ENCODE data around the gene TLR6.

TLR6 gene

GRCh38 chr4:38861791-38862190 is 5.2 kb upstream of the TLR6 start:
- H3K9ac ChIP-seq (ENCODE audit: low read depth, low read length): no peak overlapping the region
- H3K9me3 ChIP-seq (ENCODE audit: control insufficient read depth, insufficient read depth, low read length): no peaks in the 10 kb centered on the region
- H3K36me3 ChIP-seq (ENCODE audit: control insufficient read depth, insufficient read depth, low read length): no peaks in the 10 kb centered on the region
- H3K4me1 ChIP-seq (ENCODE audit: control insufficient read depth, insufficient read depth, low read length): peaks cover 2% of the 10 kb centered on the region
- H3K4me3 ChIP-seq (ENCODE audit: low read depth, low read length): no peak overlapping the region
- H3K27me3 ChIP-seq (ENCODE audit: control insufficient read depth, insufficient read depth, low read length): no peaks in the 10 kb centered on the region

- H3K9me3 ChIP-seq (ENCODE audit: control insufficient read depth, insufficient read depth, low read length): no peaks in the 10 kb centered on the region
- H3K36me3 ChIP-seq (ENCODE audit: control insufficient read depth, insufficient read depth, low read length): no peaks in the 10 kb centered on the region
- H3K27me3 ChIP-seq (ENCODE audit: control insufficient read depth, insufficient read depth, low read length): no peaks in the 10 kb centered on the region
- no peak overlapping the region for H3K4me3 ChIP-seq (ENCODE audit: low read depth, low read length)
- no peak overlapping the region for H3K9ac ChIP-seq (ENCODE audit: low read depth, low read length)
- H3K4me1 ChIP-seq (ENCODE audit: control insufficient read depth, insufficient read depth, low read length): peaks cover 5% of the 10 kb centered on the region
Measured at GRCh38 chr4:38860788-38861424, 4.3 kb upstream of the TLR6 start.

GRCh38 chr4:38859501-38859900 is 2.9 kb upstream of the TLR6 start:
- no peaks in the 10 kb centered on the region for H3K9me3 ChIP-seq (ENCODE audit: control insufficient read depth, insufficient read depth, low read length)
- no peaks in the 10 kb centered on the region for H3K36me3 ChIP-seq (ENCODE audit: control insufficient read depth, insufficient read depth, low read length)
- H3K4me3 ChIP-seq (ENCODE audit: low read depth, low read length): no peak overlapping the region
- H3K9ac ChIP-seq (ENCODE audit: low read depth, low read length): no peak overlapping the region
- peaks cover 5% of the 10 kb centered on the region for H3K4me1 ChIP-seq (ENCODE audit: control insufficient read depth, insufficient read depth, low read length)
- H3K27me3 ChIP-seq (ENCODE audit: control insufficient read depth, insufficient read depth, low read length): no peaks in the 10 kb centered on the region

GRCh38 chr4:38858097-38858420 is 1.4 kb upstream of the TLR6 start:
- no peaks in the 10 kb centered on the region for H3K9me3 ChIP-seq (ENCODE audit: control insufficient read depth, insufficient read depth, low read length)
- H3K4me3 ChIP-seq (ENCODE audit: low read depth, low read length): no peak overlapping the region
- no peaks in the 10 kb centered on the region for H3K36me3 ChIP-seq (ENCODE audit: control insufficient read depth, insufficient read depth, low read length)
- H3K27me3 ChIP-seq (ENCODE audit: control insufficient read depth, insufficient read depth, low read length): no peaks in the 10 kb centered on the region
- peaks cover 5% of the 10 kb centered on the region for H3K4me1 ChIP-seq (ENCODE audit: control insufficient read depth, insufficient read depth, low read length)
- H3K9ac ChIP-seq (ENCODE audit: low read depth, low read length): no peak overlapping the region

- Histone ChIP-seq H3K9me3 (ENCODE audit: control insufficient read depth, insufficient read depth, low read length) (no peaks in the 10 kb centered on the region), H3K36me3 (ENCODE audit: control insufficient read depth, insufficient read depth, low read length) (no peaks in the 10 kb centered on the region), H3K9ac (ENCODE audit: low read depth, low read length) (no peak overlapping the region), H3K4me3 (ENCODE audit: low read depth, low read length) (no peak overlapping the region), H3K4me1 (ENCODE audit: control insufficient read depth, insufficient read depth, low read length) (peaks cover 5% of the 10 kb centered on the region), H3K27me3 (ENCODE audit: control insufficient read depth, insufficient read depth, low read length) (no peaks in the 10 kb centered on the region)
Measured at GRCh38 chr4:38857354-38858096, 908 bp upstream of the TLR6 start.

- H3K4me1 ChIP-seq (ENCODE audit: control insufficient read depth, insufficient read depth, low read length): peaks cover 5% of the 10 kb centered on the region
- H3K4me3 ChIP-seq (ENCODE audit: low read depth, low read length): no peak overlapping the region
- H3K36me3 ChIP-seq (ENCODE audit: control insufficient read depth, insufficient read depth, low read length): no peaks in the 10 kb centered on the region
- no peaks in the 10 kb centered on the region for H3K9me3 ChIP-seq (ENCODE audit: control insufficient read depth, insufficient read depth, low read length)
- H3K27me3 ChIP-seq (ENCODE audit: control insufficient read depth, insufficient read depth, low read length): no peaks in the 10 kb centered on the region
- H3K9ac ChIP-seq (ENCODE audit: low read depth, low read length): no peak overlapping the region
Measured at GRCh38 chr4:38856046-38856445, 571 bp downstream of the TLR6 start.

GRCh38 chr4:38855466-38855865 is 1.2 kb downstream of the TLR6 start:
- Histone ChIP-seq H3K4me1 (ENCODE audit: control insufficient read depth, insufficient read depth, low read length) (peaks cover 5% of the 10 kb centered on the region), H3K27me3 (ENCODE audit: control insufficient read depth, insufficient read depth, low read length) (no peaks in the 10 kb centered on the region), H3K9ac (ENCODE audit: low read depth, low read length) (no peak overlapping the region), H3K4me3 (ENCODE audit: low read depth, low read length) (no peak overlapping the region), H3K36me3 (ENCODE audit: control insufficient read depth, insufficient read depth, low read length) (no peaks in the 10 kb centered on the region), H3K9me3 (ENCODE audit: control insufficient read depth, insufficient read depth, low read length) (no peaks in the 10 kb centered on the region)

- Histone ChIP-seq H3K27me3 (ENCODE audit: control insufficient read depth, insufficient read depth, low read length) (no peaks in the 10 kb centered on the region), H3K36me3 (ENCODE audit: control insufficient read depth, insufficient read depth, low read length) (no peaks in the 10 kb centered on the region), H3K4me3 (ENCODE audit: low read depth, low read length) (no peak overlapping the region), H3K4me1 (ENCODE audit: control insufficient read depth, insufficient read depth, low read length) (no peaks in the 10 kb centered on the region), H3K9me3 (ENCODE audit: control insufficient read depth, insufficient read depth, low read length) (no peaks in the 10 kb centered on the region), H3K9ac (ENCODE audit: low read depth, low read length) (no peak overlapping the region)
Measured at GRCh38 chr4:38846015-38846414, 10.6 kb downstream of the TLR6 start.

- Histone ChIP-seq H3K36me3 (ENCODE audit: control insufficient read depth, insufficient read depth, low read length) (no peaks in the 10 kb centered on the region), H3K4me3 (ENCODE audit: low read depth, low read length) (no peak overlapping the region), H3K9me3 (ENCODE audit: control insufficient read depth, insufficient read depth, low read length) (no peaks in the 10 kb centered on the region), H3K9ac (ENCODE audit: low read depth, low read length) (no peak overlapping the region), H3K27me3 (ENCODE audit: control insufficient read depth, insufficient read depth, low read length) (no peaks in the 10 kb centered on the region), H3K4me1 (ENCODE audit: control insufficient read depth, insufficient read depth, low read length) (no peaks in the 10 kb centered on the region)
Measured at GRCh38 chr4:38842994-38843393, 13.6 kb downstream of the TLR6 start.

GRCh38 chr4:38837849-38838248 is 18.8 kb downstream of the TLR6 start:
- H3K9ac ChIP-seq (ENCODE audit: low read depth, low read length): no peak overlapping the region
- H3K4me1 ChIP-seq (ENCODE audit: control insufficient read depth, insufficient read depth, low read length): no peaks in the 10 kb centered on the region
- H3K4me3 ChIP-seq (ENCODE audit: low read depth, low read length): no peak overlapping the region
- H3K9me3 ChIP-seq (ENCODE audit: control insufficient read depth, insufficient read depth, low read length): no peaks in the 10 kb centered on the region
- no peaks in the 10 kb centered on the region for H3K27me3 ChIP-seq (ENCODE audit: control insufficient read depth, insufficient read depth, low read length)
- H3K36me3 ChIP-seq (ENCODE audit: control insufficient read depth, insufficient read depth, low read length): no peaks in the 10 kb centered on the region

GRCh38 chr4:38837334-38837733 is 19.3 kb downstream of the TLR6 start:
- H3K36me3 ChIP-seq (ENCODE audit: control insufficient read depth, insufficient read depth, low read length): no peaks in the 10 kb centered on the region
- H3K27me3 ChIP-seq (ENCODE audit: control insufficient read depth, insufficient read depth, low read length): no peaks in the 10 kb centered on the region
- H3K4me3 ChIP-seq (ENCODE audit: low read depth, low read length): no peak overlapping the region
- H3K4me1 ChIP-seq (ENCODE audit: control insufficient read depth, insufficient read depth, low read length): no peaks in the 10 kb centered on the region
- no peak overlapping the region for H3K9ac ChIP-seq (ENCODE audit: low read depth, low read length)
- H3K9me3 ChIP-seq (ENCODE audit: control insufficient read depth, insufficient read depth, low read length): no peaks in the 10 kb centered on the region

GRCh38 chr4:38834570-38834969 is 22.0 kb downstream of the TLR6 start:
- no peaks in the 10 kb centered on the region for H3K36me3 ChIP-seq (ENCODE audit: control insufficient read depth, insufficient read depth, low read length)
- no peak overlapping the region for H3K4me3 ChIP-seq (ENCODE audit: low read depth, low read length)
- H3K9me3 ChIP-seq (ENCODE audit: control insufficient read depth, insufficient read depth, low read length): no peaks in the 10 kb centered on the region
- H3K27me3 ChIP-seq (ENCODE audit: control insufficient read depth, insufficient read depth, low read length): no peaks in the 10 kb centered on the region
- no peaks in the 10 kb centered on the region for H3K4me1 ChIP-seq (ENCODE audit: control insufficient read depth, insufficient read depth, low read length)
- no peak overlapping the region for H3K9ac ChIP-seq (ENCODE audit: low read depth, low read length)

Data from iPS-15b (cell line).